ENCODE results near the gene SMTNL2. TPM values are rescaled to one million over a fixed set of nuclear protein-coding genes. Genes with fewer than 3 reads are reported as not detected.

SMTNL2 gene
- total RNA-seq, 4 donors from 2014 or later: 1.5 TPM; not detected in 2

GRCh38 chr17:4622375-4622774, 38.0 kb downstream of the SMTNL2 start:
- no peak for TF ChIP-seq CTCF (IDR thresholded peaks at IDR 0.05; ENCODE audit: low read depth)

GRCh38 chr17:4623249-4623648, 38.9 kb downstream of the SMTNL2 start:
- no peak for TF ChIP-seq CTCF (IDR thresholded peaks at IDR 0.05; ENCODE audit: low read depth)

GRCh38 chr17:4625181-4625617, 40.9 kb downstream of the SMTNL2 start:
- no peak for TF ChIP-seq CTCF (IDR thresholded peaks at IDR 0.05; ENCODE audit: low read depth)

- TF ChIP-seq CTCF (IDR thresholded peaks at IDR 0.05; ENCODE audit: low read depth): no peak
Measured at GRCh38 chr17:4626734-4627256, 42.5 kb downstream of the SMTNL2 start.

- TF ChIP-seq CTCF (IDR thresholded peaks at IDR 0.05; ENCODE audit: low read depth): no peak
Measured at GRCh38 chr17:4631431-4631830, 47.1 kb downstream of the SMTNL2 start.

GRCh38 chr17:4631836-4632580, 47.7 kb downstream of the SMTNL2 start:
- no peak for TF ChIP-seq CTCF (IDR thresholded peaks at IDR 0.05; ENCODE audit: low read depth)

- TF ChIP-seq CTCF (IDR thresholded peaks at IDR 0.05; ENCODE audit: low read depth): no peak
Measured at GRCh38 chr17:4632581-4632920, 48.2 kb downstream of the SMTNL2 start.
